Measurements from ENCODE around the gene PYCR2.
"Not testable (repeated sequence)": the region's sequence is repeated elsewhere in the genome, so short reads cannot be mapped to it uniquely, and the experiment has no call there.

PYCR2 gene

DNA sequence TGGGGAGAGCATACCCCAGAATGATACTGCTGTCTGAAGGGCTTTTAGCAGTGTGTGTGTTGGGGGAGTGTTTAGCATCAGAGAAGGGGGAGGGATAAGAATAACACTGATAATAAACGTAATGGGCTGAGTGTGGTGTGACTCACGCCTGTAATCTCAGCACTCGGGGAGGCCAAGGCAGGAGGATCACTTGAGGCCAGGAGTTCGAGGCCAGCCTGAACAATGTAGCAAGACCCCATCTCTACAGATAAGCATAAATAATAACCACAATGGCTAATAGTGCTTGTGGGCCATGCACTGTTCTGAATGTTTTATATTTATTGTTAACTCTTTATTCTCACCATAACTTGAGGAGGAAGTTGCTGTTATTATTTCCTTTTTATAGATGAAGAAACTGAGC lies 19.5 kb upstream of the PYCR2 start:
- in situ Hi-C loops (cut with HindIII; ENCODE audit: low sequenced_read_pairs): no loop called here

DNA sequence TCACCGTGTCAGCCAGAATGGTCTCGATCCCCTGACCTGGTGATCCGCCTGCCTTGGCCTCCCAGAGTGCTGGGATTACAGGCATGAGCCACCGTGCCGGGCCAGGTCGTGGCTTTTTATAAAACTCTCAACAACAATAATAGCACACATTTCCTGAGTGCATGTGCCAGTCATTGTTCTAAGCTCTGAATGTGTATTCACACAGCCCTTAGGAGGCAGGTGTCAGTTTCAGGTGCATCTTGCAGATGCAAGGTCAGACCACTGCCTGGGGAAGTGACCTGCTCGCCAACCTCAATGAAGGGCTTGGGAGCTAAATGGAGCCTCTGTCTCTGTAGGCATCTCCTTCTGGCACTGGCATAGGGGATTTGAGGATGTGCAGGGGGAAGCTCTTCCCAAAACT lies 18.5 kb upstream of the PYCR2 start:
- in situ Hi-C loops (cut with HindIII; ENCODE audit: low sequenced_read_pairs): no loop called here

DNA sequence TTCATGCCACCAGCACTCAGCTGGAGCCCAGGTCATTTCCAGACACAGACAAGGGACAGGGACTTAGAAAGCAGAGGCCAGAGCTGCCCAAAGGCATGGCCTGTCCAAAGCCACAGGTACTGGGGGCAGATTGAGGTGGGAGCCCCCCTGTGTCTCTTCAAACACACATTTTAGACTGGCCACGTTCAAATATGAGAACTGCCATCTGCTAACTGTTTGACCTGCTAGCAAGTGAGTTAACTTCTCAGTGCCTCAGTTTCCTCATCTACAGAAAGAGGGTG lies 17.8 kb upstream of the PYCR2 start:
- in situ Hi-C loops (cut with HindIII; ENCODE audit: low sequenced_read_pairs): no loop called here

DNA sequence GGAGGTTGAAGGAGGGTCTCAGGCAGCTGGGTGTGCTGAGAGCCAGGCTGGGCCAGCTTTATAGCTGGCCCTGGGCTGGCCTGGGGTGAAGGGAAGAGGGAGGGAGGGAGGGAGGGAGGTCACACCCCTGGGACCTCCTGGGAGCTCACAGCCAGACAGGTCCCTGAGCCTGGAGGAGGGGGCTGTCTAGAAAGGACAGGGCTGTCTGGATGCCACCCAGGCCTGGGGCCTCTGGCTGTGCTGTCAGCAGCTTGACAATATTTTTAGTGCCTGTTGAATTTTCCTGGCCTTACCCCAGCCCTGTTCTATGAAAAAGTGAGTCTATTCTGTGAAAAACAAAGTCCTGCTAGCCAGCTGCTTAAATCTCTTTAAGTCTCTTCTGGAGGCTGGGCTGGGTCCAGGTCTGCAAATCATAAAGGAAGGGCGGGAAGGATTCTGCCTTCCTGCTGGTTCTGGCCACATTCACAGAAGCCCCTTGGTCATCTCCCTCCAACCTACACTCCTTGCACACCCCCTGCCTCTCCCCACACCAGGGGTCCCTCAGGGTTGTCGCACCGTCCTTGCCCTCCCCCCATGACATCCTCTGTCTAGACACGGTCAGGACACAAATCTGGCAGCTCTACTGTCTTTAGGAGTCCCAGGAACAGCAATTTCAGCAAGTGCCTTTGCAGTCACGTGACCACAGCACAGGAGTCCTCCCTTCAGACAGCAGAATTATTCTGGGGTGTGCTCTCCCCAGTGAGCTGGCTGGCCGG lies 17.3 kb upstream of the PYCR2 start, which contains the start of gene LEFTY2:
LEFTY2 (minus strand) TSS at position 34 of the 755 bp plus-strand sequence. CDS start 80 bp downstream, outside the sequence.
- in situ Hi-C loops (cut with HindIII; ENCODE audit: low sequenced_read_pairs): no loop called here

DNA sequence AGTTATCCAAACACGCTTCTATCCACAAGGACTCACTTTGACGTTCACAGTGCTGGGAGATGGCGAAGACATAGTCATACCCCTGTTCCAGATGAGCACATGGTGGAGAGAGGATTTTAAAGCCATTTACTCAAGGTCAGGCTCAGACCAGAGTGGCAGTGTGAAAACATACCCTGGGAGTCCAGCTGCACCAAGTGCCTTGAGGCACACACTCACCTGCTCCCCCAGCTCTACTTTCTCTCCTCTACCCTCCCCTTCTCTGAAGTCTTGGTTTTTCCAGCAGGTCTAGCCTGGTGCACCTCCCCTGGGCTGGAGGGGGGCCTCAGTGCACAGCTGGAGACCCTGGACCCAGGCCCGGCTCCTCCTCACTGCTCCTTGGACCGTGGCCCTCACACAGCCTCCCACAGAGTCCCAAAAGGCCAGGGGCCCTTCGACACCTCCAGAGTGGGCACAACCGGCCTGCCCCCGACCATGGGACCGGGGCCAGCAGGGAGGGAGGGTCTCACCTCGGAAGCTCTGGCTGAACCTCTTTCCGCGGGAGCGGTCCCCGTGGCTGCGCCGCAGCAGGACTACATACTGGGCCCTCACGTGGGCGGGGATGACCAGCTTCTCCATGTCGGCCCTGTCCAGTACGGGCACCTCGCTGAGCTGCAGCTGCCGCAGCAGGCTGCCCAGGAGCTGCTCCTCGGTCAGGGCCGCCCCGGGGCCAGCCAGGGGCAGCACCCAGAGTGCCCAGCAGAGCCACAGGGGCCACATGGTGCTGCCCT lies 16.5 kb upstream of the PYCR2 start:
- in situ Hi-C loops (cut with HindIII; ENCODE audit: low sequenced_read_pairs): no loop called here

DNA sequence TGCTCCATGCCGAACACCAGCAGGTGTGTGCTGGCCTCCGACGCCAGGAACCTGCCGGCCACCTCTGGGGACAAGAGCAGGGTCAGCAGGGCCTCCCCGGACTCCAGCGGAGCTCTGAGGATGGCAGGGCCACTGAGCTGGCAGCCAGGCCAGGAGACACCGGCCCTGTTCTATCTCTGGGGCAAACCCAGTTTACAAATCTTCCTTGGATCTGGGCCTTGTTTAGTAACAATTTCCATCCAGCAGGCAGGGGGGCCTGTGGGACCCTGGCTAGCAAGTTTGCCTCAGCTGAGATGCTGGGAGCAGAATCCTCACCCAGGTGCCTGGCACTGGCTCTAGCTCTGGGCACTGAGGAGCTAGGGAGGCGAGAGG lies 15.9 kb upstream of the PYCR2 start:
- in situ Hi-C loops (cut with HindIII; ENCODE audit: low sequenced_read_pairs): not testable (repeated sequence)

DNA sequence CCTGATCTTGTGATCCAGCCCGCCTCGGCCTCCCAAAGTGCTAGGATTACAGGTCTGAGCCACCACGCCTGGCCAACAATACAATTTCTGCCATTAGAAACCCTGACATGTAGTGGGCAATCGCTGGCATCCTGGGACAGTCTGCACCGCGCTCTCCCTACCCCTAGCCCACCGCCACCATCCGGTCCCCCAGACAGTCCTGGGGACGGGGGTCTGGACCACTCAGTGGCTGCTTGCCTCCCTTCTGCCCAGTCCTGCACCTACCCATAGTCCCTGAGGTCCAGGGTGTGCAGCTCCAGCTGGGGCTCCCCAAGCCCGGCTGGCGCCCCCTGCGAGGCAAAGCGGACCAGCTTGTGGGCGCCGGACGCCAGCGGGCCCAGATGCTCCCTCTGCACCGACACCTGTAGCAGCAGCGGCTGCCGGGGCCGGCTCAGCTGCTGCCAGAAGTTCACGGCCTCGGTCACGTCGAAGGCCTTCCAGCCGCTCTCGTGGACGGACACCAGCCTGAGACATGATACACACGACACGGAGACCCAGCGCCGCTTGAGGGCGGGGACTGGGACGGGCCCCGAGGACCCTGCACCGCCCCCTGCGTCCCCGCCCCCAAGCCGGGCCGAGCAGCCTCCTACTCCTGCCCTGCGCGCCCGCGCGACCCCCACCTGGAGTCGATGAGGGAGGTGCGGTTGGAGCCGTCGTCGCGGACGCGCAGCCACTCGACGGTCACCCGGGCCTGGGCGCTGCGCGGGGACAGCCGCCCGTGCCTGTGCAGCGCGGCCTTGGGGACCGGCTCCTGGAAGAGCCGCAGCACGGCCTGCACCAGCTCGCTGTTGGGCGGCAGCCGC lies 15.3 kb upstream of the PYCR2 start:
- in situ Hi-C loops (cut with HindIII; ENCODE audit: low sequenced_read_pairs): not testable (repeated sequence)

DNA sequence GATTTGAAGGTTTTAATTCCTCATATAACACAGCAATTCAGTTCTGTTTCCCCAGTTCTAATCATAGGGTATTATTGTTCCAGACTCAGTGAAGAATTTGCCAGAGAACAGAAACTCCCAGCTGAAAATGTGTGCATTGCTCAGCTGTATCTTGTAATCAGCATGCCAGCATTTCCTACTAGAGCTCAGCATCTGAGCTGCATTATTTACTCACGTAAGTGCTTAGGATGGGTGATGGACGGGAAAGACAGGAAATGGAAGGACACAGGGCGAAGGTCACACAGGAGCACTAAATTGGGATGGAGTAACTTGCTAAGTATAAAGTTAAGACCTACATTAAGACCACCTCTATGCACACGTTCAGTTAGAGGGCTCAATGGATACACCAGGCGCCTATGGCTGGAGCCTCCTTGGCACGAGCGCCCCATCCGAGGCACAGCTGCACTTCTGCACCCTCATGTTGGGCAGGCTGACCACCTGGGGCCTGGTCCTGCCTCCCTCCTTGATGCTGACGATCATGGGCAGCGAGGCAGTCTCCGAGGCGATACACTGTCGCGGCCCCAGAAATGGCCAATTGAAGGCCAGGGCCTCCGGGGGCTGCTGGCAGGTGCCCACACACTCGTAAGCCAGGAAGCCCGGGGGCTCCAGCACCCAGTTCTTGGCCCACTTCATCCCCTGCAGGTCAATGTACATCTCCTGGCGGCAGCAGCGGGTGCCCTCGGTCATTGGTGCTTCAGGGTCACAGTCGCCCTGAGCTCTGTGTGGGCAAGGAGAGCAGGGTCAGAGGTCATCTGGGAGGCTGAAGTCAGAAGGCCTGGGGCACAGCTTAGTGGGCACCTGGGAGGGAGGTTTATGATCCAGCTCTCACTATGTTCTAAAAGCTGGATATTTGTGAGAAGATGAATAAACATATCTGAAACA lies 13.3 kb upstream of the PYCR2 start:
- in situ Hi-C loops (cut with HindIII; ENCODE audit: low sequenced_read_pairs): no loop called here

DNA sequence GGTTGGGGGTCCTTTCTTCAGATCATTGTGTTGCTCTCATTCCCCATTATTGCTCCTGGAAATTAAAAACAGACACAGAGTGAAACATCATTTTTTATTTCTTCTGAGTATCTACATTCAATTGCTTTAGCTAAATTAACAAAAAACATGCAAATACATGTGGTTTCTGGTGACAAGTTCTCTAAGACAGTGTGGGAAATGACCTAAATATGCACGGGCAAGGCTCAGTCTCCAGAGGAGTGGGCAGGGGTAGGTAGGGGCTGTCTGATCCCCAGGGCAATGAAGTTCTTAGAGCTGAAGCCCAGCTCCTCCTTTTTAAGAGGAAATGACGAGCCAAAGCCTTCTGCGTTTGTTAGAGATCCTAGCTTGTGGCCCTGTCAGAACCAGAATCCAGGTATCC lies 12.5 kb upstream of the PYCR2 start:
- in situ Hi-C loops (cut with HindIII; ENCODE audit: low sequenced_read_pairs): no loop called here

DNA sequence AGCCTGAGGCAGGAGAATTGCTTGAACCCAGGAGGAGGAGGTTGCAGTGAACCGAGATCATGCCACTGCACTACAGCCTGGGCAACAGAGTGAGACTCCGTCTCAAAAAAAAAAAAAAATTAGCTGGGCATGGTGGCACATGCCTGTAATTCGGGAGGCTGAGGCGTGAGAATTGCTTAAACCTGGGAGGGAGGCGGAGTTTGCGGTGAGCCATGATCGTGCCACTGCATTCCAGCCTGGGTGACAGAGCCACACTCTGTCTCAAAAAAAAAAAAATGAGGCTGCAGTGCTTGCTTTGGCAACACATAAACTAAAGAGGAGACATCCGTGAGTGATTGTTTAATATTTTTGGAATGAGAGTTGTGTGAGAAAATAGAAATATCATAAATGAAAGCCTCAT lies 12.0 kb upstream of the PYCR2 start:
- in situ Hi-C loops (cut with HindIII; ENCODE audit: low sequenced_read_pairs): not testable (repeated sequence)

DNA sequence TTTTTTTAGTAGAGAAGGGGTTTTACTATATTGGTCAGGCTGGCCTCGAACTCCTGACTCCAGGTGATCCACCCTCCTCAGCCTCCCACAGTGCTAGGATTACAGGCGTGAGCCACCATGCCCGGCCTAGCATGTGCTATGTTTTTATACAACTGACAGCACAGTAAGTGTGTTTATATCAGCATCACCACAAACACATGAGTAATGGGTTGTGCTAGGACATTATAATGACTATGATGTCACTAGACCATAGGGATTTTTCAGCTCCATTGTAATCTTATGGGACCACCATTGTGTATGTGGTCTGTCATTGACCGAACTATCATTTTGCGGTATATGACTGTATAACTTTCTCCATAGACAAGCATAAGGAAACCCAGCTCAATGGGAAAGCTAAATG lies 10.7 kb upstream of the PYCR2 start:
- in situ Hi-C loops (cut with HindIII; ENCODE audit: low sequenced_read_pairs): no loop called here

DNA sequence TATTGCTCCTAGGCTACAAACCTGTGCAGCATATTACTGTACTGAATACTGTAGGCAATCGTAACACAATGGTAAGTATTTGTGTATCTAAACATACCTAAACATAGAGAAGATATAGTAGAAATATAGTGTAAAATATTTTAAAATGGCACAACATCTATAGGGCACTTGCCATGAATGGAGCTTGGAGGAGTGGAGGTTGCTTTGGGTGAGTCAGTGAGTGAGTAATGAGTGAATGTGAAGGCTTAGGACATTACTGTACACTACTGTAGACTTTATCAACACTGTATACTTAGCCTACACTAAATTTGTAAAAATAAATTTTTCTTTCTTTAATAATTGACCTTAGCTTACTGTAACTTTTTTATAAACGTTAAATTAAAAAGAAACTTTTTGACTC lies 9.0 kb upstream of the PYCR2 start:
- in situ Hi-C loops (cut with HindIII; ENCODE audit: low sequenced_read_pairs): no loop called here

DNA sequence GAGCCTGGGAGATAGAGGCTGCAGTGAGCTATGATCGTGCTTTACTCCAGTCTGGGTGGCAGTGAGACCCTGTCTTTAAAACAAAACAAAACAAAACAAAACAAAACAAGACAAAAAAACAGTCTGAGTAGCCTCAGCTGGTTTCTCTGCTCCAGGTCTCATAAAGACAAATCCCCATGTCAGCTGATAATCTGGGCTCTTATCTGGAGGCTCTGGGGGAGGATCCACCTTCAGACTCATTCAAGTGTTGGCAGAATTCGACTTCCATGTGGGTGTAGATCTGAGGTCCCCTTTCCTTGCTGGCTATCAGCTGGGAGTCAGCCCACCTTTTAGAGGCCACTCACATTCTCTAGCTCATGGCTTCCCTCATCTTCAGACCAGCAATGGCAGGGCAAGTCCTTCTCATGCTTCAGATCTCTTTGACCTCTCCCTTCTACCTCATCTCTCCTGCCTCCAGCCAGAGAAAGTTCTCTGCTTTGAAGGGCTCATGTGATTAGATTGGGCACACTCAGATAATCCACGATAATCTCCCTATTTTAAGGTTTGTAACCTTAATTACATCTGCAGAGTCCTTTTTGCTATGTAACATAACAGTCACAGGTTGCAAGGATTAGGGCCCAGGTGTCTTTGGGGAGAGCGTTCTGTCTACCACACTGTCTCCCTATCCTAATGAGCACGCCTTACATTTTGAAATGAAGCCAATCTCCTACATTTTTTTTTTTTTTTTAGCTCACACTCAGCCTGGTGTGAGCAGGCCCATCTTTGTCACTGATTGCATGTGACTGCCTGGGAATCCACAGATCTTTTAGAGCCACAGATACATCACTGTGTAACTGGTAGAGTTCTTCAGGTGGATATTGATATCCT lies 7.5 kb upstream of the PYCR2 start:
- in situ Hi-C loops (cut with HindIII; ENCODE audit: low sequenced_read_pairs): no loop called here

DNA sequence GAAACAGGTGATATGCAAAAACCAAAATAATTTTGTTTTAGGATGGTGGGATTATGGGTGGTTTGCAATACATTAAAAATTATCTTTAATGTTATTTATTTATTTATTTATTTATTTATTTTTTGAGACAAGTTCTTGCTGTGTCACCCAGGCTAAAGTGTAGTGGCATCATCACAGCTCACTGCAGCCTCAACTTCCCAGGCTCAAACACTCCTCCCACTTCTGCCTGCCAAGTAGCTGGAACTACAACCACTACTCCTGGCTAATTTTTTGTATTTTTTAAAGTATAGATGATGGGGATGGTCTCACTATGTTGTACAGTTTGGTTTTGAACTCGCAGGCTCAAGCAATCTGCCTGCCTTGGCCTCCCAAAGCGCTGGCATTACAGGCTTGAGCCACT lies 6.5 kb upstream of the PYCR2 start:
- in situ Hi-C loops (cut with HindIII; ENCODE audit: low sequenced_read_pairs): no loop called here

DNA sequence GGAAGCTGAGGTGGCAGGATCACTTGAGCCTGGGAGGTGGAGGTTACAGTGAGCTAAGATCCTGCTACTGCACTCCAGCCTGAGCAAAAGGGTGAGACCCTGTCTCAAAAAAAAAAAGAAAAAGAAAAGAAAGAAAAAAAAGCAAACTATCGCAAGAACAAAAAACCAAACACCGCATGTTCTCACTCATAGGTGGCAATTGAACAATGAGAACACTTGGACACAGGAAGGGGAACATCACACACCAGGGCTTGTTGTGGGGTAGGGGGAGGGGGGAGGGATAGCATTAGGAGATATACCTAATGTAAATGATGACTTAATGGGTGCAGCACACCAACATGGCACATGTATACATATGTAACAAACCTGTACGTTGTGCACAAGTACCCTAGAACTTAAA lies 5.4 kb upstream of the PYCR2 start:
- in situ Hi-C loops (cut with HindIII; ENCODE audit: low sequenced_read_pairs): not testable (repeated sequence)

DNA sequence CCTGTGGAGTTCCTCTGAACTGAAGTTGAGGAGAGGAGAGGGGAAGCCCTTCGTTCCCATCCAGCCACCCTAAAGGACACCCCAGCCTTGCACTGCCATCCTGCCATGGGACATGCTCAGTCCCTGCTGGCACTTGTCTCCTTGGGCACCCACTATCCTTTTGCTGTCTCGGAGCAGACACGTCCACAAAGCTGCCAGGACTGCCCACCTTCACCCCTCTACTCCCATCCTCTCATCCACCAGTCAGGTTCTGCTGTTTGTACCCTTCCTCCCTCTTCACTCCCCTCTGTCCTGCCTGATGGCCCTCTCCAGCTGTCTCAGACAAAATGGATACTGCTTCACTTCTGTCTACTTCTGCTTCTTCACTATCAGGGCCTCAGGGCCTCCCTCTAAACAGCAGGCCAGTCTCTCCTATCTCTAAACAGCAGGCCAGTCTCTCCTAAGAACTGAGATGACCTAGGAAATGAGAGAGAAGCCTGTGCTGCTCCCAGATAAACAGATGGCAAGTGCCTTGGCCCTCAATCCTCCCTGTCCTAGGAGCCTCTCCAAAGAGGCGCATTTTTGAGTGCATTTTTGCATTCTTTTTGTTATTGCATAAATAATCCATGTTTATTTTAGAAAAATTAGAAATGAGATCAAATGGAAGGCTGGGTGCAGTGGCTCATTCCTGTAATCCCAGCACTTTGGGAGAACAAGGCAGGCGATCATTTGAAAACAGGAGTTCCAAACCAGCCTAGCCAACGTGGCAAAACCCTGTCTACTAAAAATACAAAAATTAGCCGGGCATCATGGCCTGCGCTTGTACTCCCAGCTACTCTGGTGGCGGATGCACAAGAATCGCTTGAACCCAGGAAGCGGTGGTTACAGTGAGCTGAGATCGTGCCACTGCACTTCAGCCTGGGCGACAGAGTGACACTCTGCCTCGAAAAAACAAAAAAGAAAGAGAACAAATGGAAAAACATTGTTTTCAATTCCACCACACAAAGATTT lies 4.4 kb upstream of the PYCR2 start:
- in situ Hi-C loops (cut with HindIII; ENCODE audit: low sequenced_read_pairs): no loop called here

DNA sequence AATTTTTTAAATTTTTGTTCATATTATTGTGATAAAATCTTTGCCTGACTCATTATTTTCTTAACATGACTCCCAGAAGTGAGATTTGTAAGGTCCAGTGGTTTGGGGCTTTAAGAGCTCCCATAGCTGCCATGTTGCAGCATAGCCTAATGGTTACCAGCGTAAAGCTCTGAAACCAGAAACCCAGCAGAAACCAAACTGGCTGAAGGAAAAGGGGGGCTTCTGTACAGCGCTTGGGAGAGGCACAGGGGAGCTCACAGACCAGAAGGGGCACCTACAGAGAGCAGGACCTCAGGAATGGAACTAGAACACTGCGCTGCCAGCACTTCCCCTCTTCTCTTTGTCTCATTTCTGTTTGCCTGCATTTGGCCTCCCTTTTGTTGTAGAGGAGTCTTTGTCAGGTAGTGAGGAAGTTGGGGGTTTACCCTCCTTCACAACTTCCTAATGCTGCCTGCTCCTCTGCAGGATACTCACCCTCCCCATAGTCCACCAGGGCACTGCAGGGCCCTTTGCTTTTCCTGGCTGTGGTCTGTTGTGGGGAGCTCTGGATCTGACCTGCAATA lies 2.6 kb upstream of the PYCR2 start:
- in situ Hi-C loops (cut with HindIII; ENCODE audit: low sequenced_read_pairs): no loop called here

DNA sequence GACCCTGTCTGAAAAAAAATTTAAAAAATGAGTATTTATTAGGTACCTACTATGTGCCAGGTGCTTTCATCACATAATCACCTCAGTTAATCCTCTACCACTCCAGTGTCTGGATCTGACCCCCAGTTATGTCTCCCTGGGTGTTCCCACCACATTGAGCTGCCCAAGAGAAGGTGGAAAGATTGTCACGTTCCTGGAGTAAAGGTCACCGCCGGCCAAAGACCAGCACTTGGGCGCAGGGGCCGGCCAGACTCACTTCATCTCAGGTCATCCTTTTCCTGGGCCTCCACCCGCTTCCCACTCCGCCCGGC lies 714 bp downstream of the PYCR2 start:
- in situ Hi-C loops (cut with HindIII; ENCODE audit: low sequenced_read_pairs): loop anchor here (5.0 kb wide), 3 partner anchors 41 to 76 kb away; partner anchors contain the start of gene TMEM63A
